ENCODE results near the gene FUT3. TPM values are rescaled to one million over a fixed set of nuclear protein-coding genes. Genes with fewer than 3 reads are reported as not detected.
"Not testable (repeated sequence)": the region's sequence is repeated elsewhere in the genome, so short reads cannot be mapped to it uniquely, and the experiment has no call there.

FUT3 gene
- polyA plus RNA-seq, 1 donor (not counting 4 experiments of a cell fraction or from before 2014, with no cell fraction given) = 2.9 TPM

- not testable (repeated sequence) for H3K27me3 ChIP-seq (ENCODE audit: control insufficient read depth, extremely low read depth, insufficient read depth, low read length); FAIRE-seq; H3K79me2 ChIP-seq (ENCODE audit: control insufficient read depth, insufficient read depth, low read length)
These were observed 2.9 kb upstream of the FUT3 start for GRCh38 chr19:5854121-5854520.

DNA sequence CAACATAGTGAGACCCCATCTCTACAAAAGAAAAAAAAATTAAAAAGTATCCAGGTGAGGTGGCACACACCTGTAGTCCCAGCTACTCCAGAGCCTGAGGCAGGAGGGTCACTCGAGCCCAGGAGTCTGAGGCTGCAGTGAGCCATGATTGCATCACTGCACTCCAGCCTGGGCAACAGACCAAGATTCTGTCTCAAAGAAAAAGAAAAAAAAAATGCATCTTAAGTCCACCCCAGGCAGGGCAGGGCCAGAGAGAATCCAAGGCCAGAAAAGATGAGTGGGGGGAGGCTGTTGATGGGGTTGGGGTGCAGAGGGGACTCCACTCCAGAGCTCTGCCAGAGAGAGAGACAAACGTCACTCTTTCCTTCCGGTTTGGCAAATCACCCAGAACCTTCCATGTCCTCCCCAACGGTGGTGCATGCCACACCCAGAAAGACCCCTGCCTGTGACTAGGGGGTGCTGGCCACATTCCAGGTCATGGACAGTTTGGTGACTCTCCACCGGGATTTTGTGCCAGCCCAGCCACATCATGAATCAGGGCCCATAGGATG, 431 bp downstream of the FUT3 start:
- Histone ChIP-seq H2AFZ (ENCODE audit: control insufficient read depth, low read length) (no peak overlapping the region), H3K79me2 (ENCODE audit: control insufficient read depth, insufficient read depth, low read length) (no peaks in the 10 kb centered on the region), H3K9me1 (ENCODE audit: control insufficient read depth, extremely low read depth, insufficient read depth, low read length) (no peaks in the 10 kb centered on the region), H3K4me1 (ENCODE audit: control insufficient read depth, extremely low read depth, insufficient read depth, low read length) (peaks cover 19% of the 10 kb centered on the region), H4K20me1 (ENCODE audit: control insufficient read depth, extremely low read depth, insufficient read depth, low read length) (no peaks in the 10 kb centered on the region), H3K9ac (ENCODE audit: control insufficient read depth, extremely low read depth, insufficient read depth, low read length) (peak overlapping the region; percentile 26), H3K4me2 (ENCODE audit: control insufficient read depth, extremely low read depth, insufficient read depth, low read depth, low read length) (peak overlapping the region; percentile 55), H3K4me3 (ENCODE audit: control insufficient read depth in 2 of 3, extremely low read depth in 1 of 3, insufficient read depth in 2 of 3, low read depth in 1 of 3, low read length in 3 of 3) (peak overlapping the region in 2 of 3 experiments; percentile 8 to 67), H3K27ac (ENCODE audit: control insufficient read depth, insufficient read depth, low read length) (peak overlapping the region; percentile 34), H3K27me3 (ENCODE audit: control insufficient read depth, extremely low read depth, insufficient read depth, low read length) (no peaks in the 10 kb centered on the region), H3K9me3 (ENCODE audit: control insufficient read depth, low read depth, low read length) (no peaks in the 10 kb centered on the region), H3K36me3 (ENCODE audit: control insufficient read depth in 2 of 2, extremely low read depth in 1 of 2, insufficient read depth in 2 of 2, low read length in 2 of 2) (no peaks in the 10 kb centered on the region)
- FAIRE-seq (no peak), DNase-seq (ENCODE audit: low read depth, low spot score) (no peak)
- no peak for TF ChIP-seq EZH2 (IDR thresholded peaks at IDR 0.05; ENCODE audit: low read length)
- TF ChIP-seq, protein P1, sequence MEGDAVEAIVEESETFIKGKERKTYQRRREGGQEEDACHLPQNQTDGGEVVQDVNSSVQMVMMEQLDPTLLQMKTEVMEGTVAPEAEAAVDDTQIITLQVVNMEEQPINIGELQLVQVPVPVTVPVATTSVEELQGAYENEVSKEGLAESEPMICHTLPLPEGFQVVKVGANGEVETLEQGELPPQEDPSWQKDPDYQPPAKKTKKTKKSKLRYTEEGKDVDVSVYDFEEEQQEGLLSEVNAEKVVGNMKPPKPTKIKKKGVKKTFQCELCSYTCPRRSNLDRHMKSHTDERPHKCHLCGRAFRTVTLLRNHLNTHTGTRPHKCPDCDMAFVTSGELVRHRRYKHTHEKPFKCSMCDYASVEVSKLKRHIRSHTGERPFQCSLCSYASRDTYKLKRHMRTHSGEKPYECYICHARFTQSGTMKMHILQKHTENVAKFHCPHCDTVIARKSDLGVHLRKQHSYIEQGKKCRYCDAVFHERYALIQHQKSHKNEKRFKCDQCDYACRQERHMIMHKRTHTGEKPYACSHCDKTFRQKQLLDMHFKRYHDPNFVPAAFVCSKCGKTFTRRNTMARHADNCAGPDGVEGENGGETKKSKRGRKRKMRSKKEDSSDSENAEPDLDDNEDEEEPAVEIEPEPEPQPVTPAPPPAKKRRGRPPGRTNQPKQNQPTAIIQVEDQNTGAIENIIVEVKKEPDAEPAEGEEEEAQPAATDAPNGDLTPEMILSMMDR (optimal IDR thresholded peaks at IDR 0.05 in 1 of 3, IDR thresholded peaks at IDR 0.05 in 1 of 3, conservative IDR thresholded peaks at IDR 0.05 in 1 of 3; ENCODE audit: extremely low read depth in 1 of 3, insufficient read depth in 2 of 3, low read length in 3 of 3) = no peak
- dilution Hi-C loops (cut with MboI; ENCODE audit: extremely low pct_ligation_motif_present, low sequenced_read_pairs) = no loop called here

More at GRCh38 chr19:5854121-5854520, 2.9 kb upstream of the FUT3 start:
- H4K20me1 ChIP-seq (ENCODE audit: control insufficient read depth, extremely low read depth, insufficient read depth, low read length); H3K27ac ChIP-seq (ENCODE audit: control insufficient read depth, insufficient read depth, low read length); H3K36me3 ChIP-seq (ENCODE audit: control insufficient read depth in 2 of 2, extremely low read depth in 1 of 2, insufficient read depth in 2 of 2, low read length in 2 of 2); H2AFZ ChIP-seq (ENCODE audit: control insufficient read depth, low read length); H3K9ac ChIP-seq (ENCODE audit: control insufficient read depth, extremely low read depth, insufficient read depth, low read length); dilution Hi-C loops (cut with MboI; ENCODE audit: extremely low pct_ligation_motif_present, low sequenced_read_pairs); H3K9me1 ChIP-seq (ENCODE audit: control insufficient read depth, extremely low read depth, insufficient read depth, low read length); H3K9me3 ChIP-seq (ENCODE audit: control insufficient read depth, low read depth, low read length); H3K4me3 ChIP-seq (ENCODE audit: control insufficient read depth in 2 of 3, extremely low read depth in 1 of 3, insufficient read depth in 2 of 3, low read depth in 1 of 3, low read length in 3 of 3); H3K4me2 ChIP-seq (ENCODE audit: control insufficient read depth, extremely low read depth, insufficient read depth, low read depth, low read length); DNase-seq (ENCODE audit: low read depth, low spot score): not testable (repeated sequence)
- peaks cover 19% of the 10 kb centered on the region for H3K4me1 ChIP-seq (ENCODE audit: control insufficient read depth, extremely low read depth, insufficient read depth, low read length)

- H3K4me2 ChIP-seq (ENCODE audit: control insufficient read depth, extremely low read depth, insufficient read depth, low read depth, low read length) = no peak overlapping the region
- FAIRE-seq (no peak), DNase-seq (ENCODE audit: low read depth, low spot score) (no peak)
- TF ChIP-seq, protein P1 (optimal IDR thresholded peaks at IDR 0.05 in 1 of 3, IDR thresholded peaks at IDR 0.05 in 1 of 3, conservative IDR thresholded peaks at IDR 0.05 in 1 of 3; ENCODE audit: extremely low read depth in 1 of 3, insufficient read depth in 2 of 3, low read length in 3 of 3) = no peak
- TF ChIP-seq EZH2 (IDR thresholded peaks at IDR 0.05; ENCODE audit: low read length) = no peak
- H2AFZ ChIP-seq (ENCODE audit: control insufficient read depth, low read length) = no peak overlapping the region
- no peaks in the 10 kb centered on the region for H3K27me3 ChIP-seq (ENCODE audit: control insufficient read depth, extremely low read depth, insufficient read depth, low read length)
- H3K4me3 ChIP-seq (ENCODE audit: control insufficient read depth in 2 of 3, extremely low read depth in 1 of 3, insufficient read depth in 2 of 3, low read depth in 1 of 3, low read length in 3 of 3) = no peak overlapping the region
- peaks cover 19% of the 10 kb centered on the region for H3K4me1 ChIP-seq (ENCODE audit: control insufficient read depth, extremely low read depth, insufficient read depth, low read length)
- dilution Hi-C loops (cut with MboI; ENCODE audit: extremely low pct_ligation_motif_present, low sequenced_read_pairs) = no loop called here
- H3K79me2 ChIP-seq (ENCODE audit: control insufficient read depth, insufficient read depth, low read length) = no peaks in the 10 kb centered on the region
- no peak overlapping the region for H3K9ac ChIP-seq (ENCODE audit: control insufficient read depth, extremely low read depth, insufficient read depth, low read length)
- no peaks in the 10 kb centered on the region for H3K9me3 ChIP-seq (ENCODE audit: control insufficient read depth, low read depth, low read length)
- H4K20me1 ChIP-seq (ENCODE audit: control insufficient read depth, extremely low read depth, insufficient read depth, low read length) = no peaks in the 10 kb centered on the region
- H3K9me1 ChIP-seq (ENCODE audit: control insufficient read depth, extremely low read depth, insufficient read depth, low read length) = no peaks in the 10 kb centered on the region
- H3K36me3 ChIP-seq (ENCODE audit: control insufficient read depth in 2 of 2, extremely low read depth in 1 of 2, insufficient read depth in 2 of 2, low read length in 2 of 2) = no peaks in the 10 kb centered on the region
- H3K27ac ChIP-seq (ENCODE audit: control insufficient read depth, insufficient read depth, low read length) = no peak overlapping the region
These were observed 1.1 kb downstream of the FUT3 start for GRCh38 chr19:5850189-5850588.

DNA sequence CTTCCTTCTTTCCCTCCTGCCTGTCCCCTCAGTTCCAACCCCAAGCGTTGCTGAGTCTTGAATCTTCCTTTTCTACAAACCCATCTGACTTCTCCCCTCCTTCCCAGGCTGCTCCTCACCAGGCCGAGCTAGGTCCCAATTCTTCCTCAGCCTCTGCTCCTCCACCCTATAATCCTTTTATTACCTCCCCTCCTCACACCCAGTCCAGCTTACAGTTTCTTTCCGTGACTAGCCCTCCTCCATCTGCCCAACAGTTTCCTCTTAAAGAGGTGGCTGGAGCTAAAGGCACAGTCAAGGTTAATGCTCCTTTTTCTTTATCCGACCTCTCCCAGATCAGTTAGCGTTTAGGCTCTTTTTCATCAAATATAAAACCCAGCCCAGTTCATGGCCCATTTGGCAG, 2.6 kb downstream of the FUT3 start:
- H3K9ac ChIP-seq (ENCODE audit: control insufficient read depth, extremely low read depth, insufficient read depth, low read length); H3K4me2 ChIP-seq (ENCODE audit: control insufficient read depth, extremely low read depth, insufficient read depth, low read depth, low read length); H3K9me3 ChIP-seq (ENCODE audit: control insufficient read depth, low read depth, low read length); H3K27ac ChIP-seq (ENCODE audit: control insufficient read depth, insufficient read depth, low read length); FAIRE-seq; H3K79me2 ChIP-seq (ENCODE audit: control insufficient read depth, insufficient read depth, low read length); dilution Hi-C loops (cut with MboI; ENCODE audit: extremely low pct_ligation_motif_present, low sequenced_read_pairs); H2AFZ ChIP-seq (ENCODE audit: control insufficient read depth, low read length); H4K20me1 ChIP-seq (ENCODE audit: control insufficient read depth, extremely low read depth, insufficient read depth, low read length); H3K27me3 ChIP-seq (ENCODE audit: control insufficient read depth, extremely low read depth, insufficient read depth, low read length); H3K9me1 ChIP-seq (ENCODE audit: control insufficient read depth, extremely low read depth, insufficient read depth, low read length); DNase-seq (ENCODE audit: low read depth, low spot score); H3K36me3 ChIP-seq (ENCODE audit: control insufficient read depth in 2 of 2, extremely low read depth in 1 of 2, insufficient read depth in 2 of 2, low read length in 2 of 2); H3K4me3 ChIP-seq (ENCODE audit: control insufficient read depth in 2 of 3, extremely low read depth in 1 of 3, insufficient read depth in 2 of 3, low read depth in 1 of 3, low read length in 3 of 3): not testable (repeated sequence)
- peaks cover 19% of the 10 kb centered on the region for H3K4me1 ChIP-seq (ENCODE audit: control insufficient read depth, extremely low read depth, insufficient read depth, low read length)

Data from keratinocyte (primary cell).